ENCODE measurements around the gene CEACAM1. TPM values are rescaled to one million over a fixed set of nuclear protein-coding genes. Genes with fewer than 3 reads are reported as not detected.

CEACAM1 gene
- total RNA-seq, 4 donors from 2014 or later: 0.51 to 24.7 (median 6.5) TPM

DNA sequence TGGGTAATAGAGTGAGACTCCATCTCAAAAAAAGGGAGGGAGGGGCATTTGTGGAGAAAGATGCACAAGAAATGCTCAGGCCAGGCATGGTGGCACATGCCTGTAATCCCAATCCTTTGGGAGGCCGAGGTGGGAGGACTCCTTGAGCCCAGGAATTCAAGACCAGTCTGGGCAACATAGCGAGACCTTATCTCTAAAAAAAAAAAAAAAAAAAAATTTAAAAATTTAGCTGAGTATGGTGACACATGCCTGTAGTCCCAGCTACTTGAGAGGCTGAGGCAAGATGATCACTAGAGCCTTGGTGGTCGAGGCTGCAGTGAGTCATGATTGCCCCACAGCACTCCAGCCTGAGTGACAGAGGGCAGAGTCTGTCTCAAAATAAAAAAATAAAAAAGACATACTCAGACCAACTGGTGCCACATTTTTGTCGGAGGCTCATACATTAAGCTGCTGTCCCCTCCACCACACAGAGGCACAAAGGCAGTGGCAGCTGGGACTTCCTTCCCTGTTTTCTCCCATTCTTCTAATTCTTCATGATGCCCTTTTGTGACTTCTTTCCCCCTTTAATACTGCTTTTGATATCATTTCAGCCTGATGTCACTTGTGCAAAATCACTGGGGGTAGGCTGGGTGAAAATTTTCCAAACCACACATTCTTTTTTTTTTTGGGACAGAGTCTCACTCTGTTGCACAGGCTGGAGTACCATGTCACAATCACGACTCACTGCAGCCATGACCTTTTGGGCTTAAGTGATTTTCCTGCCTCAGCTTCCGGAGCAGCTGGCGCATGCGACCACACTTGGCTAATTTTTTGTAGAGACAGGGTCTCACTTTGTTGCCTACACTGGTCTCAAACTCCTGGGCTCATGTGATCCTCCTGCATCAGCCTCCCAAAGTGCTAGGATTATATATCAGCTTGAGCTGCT is 58.7 kb downstream of the CEACAM1 start:
- Histone ChIP-seq H3K27ac (no peak overlapping the region), H3K27me3 (no peaks in the 10 kb centered on the region), H3K36me3 (no peaks in the 10 kb centered on the region), H3K4me3 (no peak overlapping the region), H3K9me3 (no peaks in the 10 kb centered on the region), H3K4me1 (no peaks in the 10 kb centered on the region)
- no peak for DNase-seq
- intact Hi-C loops (cut with DNase I; ENCODE audit: low total_unique reads): no loop called here
- TF ChIP-seq, protein P1, sequence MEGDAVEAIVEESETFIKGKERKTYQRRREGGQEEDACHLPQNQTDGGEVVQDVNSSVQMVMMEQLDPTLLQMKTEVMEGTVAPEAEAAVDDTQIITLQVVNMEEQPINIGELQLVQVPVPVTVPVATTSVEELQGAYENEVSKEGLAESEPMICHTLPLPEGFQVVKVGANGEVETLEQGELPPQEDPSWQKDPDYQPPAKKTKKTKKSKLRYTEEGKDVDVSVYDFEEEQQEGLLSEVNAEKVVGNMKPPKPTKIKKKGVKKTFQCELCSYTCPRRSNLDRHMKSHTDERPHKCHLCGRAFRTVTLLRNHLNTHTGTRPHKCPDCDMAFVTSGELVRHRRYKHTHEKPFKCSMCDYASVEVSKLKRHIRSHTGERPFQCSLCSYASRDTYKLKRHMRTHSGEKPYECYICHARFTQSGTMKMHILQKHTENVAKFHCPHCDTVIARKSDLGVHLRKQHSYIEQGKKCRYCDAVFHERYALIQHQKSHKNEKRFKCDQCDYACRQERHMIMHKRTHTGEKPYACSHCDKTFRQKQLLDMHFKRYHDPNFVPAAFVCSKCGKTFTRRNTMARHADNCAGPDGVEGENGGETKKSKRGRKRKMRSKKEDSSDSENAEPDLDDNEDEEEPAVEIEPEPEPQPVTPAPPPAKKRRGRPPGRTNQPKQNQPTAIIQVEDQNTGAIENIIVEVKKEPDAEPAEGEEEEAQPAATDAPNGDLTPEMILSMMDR (IDR thresholded peaks at IDR 0.05): no peak
- TF ChIP-seq POLR2A (IDR thresholded peaks at IDR 0.05): no peak

DNA sequence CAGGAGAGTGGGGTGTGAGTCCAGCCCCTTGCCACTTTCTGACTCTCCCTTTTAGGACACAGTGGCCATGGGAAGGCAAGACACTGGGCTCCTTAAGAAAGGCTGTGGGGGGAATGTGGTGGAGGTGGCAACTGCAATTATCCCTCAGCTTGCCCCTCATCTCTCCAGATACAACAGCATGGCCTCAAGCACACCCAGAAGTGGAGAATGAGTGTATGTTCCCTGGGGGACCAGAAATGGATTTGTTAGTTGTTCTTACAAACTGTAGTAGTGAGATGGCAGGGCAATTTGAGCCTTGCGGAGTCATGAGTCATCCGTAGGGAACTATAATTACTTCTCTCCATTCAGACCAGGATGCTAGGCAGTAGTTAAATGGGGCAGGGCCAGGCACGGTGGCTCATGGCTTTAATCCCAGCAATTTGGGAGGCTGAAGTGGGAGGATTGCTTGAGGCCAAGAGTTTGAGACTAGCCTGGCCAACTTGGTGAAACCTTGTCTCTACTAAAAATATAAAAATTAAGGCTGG is 59.9 kb downstream of the CEACAM1 start:
- Histone ChIP-seq H3K36me3 (no peaks in the 10 kb centered on the region), H3K9me3 (no peaks in the 10 kb centered on the region), H3K27me3 (no peaks in the 10 kb centered on the region), H3K4me3 (no peak overlapping the region), H3K27ac (no peak overlapping the region), H3K4me1 (no peaks in the 10 kb centered on the region)
- TF ChIP-seq, protein P1 (IDR thresholded peaks at IDR 0.05): no peak
- TF ChIP-seq POLR2A (IDR thresholded peaks at IDR 0.05): no peak
- DNase-seq: no peak
- intact Hi-C loops (cut with DNase I; ENCODE audit: low total_unique reads): no loop called here

DNA sequence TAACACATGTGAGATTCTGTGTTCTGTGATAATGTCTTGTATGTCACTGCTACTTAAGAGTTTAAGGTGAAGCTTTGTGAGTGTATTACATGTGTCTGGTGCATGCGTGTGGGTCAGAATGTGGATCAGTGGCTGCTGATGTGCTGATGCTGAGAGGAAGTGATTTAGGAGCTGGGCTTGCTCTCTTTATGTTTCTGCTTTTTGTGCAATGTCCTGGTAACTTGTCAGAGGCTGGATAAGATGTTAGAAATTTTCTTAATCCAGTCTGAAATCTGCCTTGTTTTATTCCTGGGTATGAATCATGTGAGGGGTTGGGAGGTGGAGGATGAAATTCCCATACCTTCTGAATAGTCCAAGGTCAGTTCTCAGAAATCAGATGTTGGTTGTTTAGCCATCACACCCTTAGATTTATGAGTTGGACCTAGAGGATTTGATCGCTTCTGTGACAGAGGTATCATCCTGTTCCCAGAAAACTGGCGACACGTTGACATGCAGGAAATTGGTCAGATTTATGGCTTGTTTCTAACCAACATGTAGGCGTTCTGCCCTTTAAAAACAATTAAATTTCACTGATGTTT is 61.0 kb downstream of the CEACAM1 start:
- TF ChIP-seq, protein P1 (IDR thresholded peaks at IDR 0.05): no peak
- no peak for TF ChIP-seq POLR2A (IDR thresholded peaks at IDR 0.05)
- H3K9me3 ChIP-seq: no peaks in the 10 kb centered on the region
- H3K27me3 ChIP-seq: no peaks in the 10 kb centered on the region
- intact Hi-C loops (cut with DNase I; ENCODE audit: low total_unique reads): no loop called here
- no peak for DNase-seq
- no peaks in the 10 kb centered on the region for H3K4me1 ChIP-seq
- peak overlapping the region in 1 of 2 donors; percentile 58 for H3K27ac ChIP-seq
- no peak overlapping the region for H3K4me3 ChIP-seq
- no peaks in the 10 kb centered on the region for H3K36me3 ChIP-seq

DNA sequence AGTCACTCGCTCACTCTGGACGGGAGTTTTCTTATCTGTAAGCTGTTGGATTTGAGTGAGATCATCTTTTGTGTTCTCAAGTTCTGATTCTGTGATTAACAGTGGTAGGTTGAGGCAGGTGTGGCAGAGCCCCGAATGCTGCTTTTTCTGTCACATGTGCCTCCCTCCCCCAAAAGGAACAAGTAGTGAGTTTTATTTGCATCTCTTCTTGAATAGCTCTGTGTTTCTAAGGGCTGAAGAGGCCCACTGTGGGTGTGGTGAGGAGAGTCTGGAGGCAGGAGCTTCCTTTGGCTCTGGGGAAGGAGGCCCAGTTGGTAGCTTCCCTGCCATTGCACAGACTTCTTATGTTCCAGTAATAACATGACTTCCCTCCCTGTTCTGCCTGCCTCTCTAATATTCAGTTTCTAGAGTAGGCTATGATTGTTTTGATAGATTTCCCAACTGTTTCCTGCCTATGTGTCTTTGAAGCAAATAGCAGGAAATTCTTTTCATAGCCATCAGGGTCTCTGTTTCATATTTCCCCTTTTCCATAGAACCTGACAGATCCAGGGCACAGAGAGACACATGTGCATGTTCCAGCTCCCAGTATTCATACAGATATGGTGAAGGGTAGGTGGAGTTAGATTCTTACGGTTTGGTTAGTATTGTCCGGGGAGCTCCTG is 61.6 kb downstream of the CEACAM1 start:
- no peaks in the 10 kb centered on the region for H3K27me3 ChIP-seq
- DNase-seq: no peak
- no peaks in the 10 kb centered on the region for H3K9me3 ChIP-seq
- H3K36me3 ChIP-seq: no peaks in the 10 kb centered on the region
- H3K27ac ChIP-seq: peak overlapping the region in 1 of 2 donors; percentile 58
- no peaks in the 10 kb centered on the region for H3K4me1 ChIP-seq
- no peak overlapping the region for H3K4me3 ChIP-seq
- intact Hi-C loops (cut with DNase I; ENCODE audit: low total_unique reads): no loop called here
- TF ChIP-seq, protein P1 (IDR thresholded peaks at IDR 0.05): no peak
- TF ChIP-seq POLR2A (IDR thresholded peaks at IDR 0.05): no peak
